H1 (cell line): ENCODE measurements around the gene ACSF2. TPM values are rescaled to one million over a fixed set of nuclear protein-coding genes. Genes with fewer than 3 reads are reported as not detected.

ENCODE experiments used
- BCL11A ChIP-seq, 2 experiments: IDR thresholded peaks; one replicate each; pipeline ENCODE4 v1.6.1; 2011; ENCODE audit warnings: low read depth in 2 of 2, low read length in 2 of 2, mild to moderate bottlenecking in 2 of 2
- CBX5 ChIP-seq: fragments of 300-800, 300-1000 bp; sonication (generic); IDR thresholded peaks from 2 replicates; pipeline ENCODE4 v1.7.1; 2016; ENCODE audit warnings: antibody characterized with exemption, low read length, low read depth
- CHD1 ChIP-seq: IDR thresholded peaks from 2 replicates; pipeline ENCODE4 v1.6.1; 2012; ENCODE audit warnings: low read depth, low read length, improper control_type of control experiment
- GTF2F1 ChIP-seq: IDR thresholded peaks from 2 replicates; pipeline ENCODE4 v1.6.1; 2012; ENCODE audit warnings: low read depth, low read length, improper control_type of control experiment, borderline replicate concordance
- POLR2A ChIP-seq, 2 experiments: IDR thresholded peaks; 1 replicate in 1 of 2; 2 replicates in 1 of 2; pipeline ENCODE4 v1.6.1; 2011; ENCODE audit warnings: low read depth in 2 of 2, low read length in 2 of 2, mild to moderate bottlenecking in 2 of 2; ENCODE audit errors: control extremely low read depth in 1 of 2
- USF2 ChIP-seq: IDR thresholded peaks from 2 replicates; pipeline ENCODE4 v1.6.1; 2011; ENCODE audit warnings: low read length, improper control_type of control experiment
- polyA plus RNA-seq, 7 experiments: library from polyadenylated mRNA; depleted of rRNA in 3 of 7; stranded (reverse) in 5 of 7; unstranded in 2 of 7; fragments of >200 nt in 5 of 7; fragments of 200-250 nt in 2 of 7; gene quantifications; 1 replicate in 5 of 7; 2 replicates in 1 of 7; 4 replicates in 1 of 7; pipeline versions ENCODE4 v1.2.1 to v1.2.3, GENCODE V29; 2011 to 2013; ENCODE audit warnings: missing spikeins in 2 of 7, mixed read lengths in 2 of 7
- total RNA-seq: library from RNA; stranded (reverse); fragmentation: NEBNext Ultra II Directional; extraction: Animal tissue kit (Norgen Biotek cat#: 25700); gene quantifications from 2 replicates; pipeline ENCODE4 v1.2.1, GENCODE V29; 2021

The ACSF2 gene
- total and polyA plus RNA-seq, 2 of the 8 experiments (the other 6 are each of a cell fraction or from before 2014, with no cell fraction given): 14.5 to 16.3 TPM

GRCh38 chr17:50471009-50471905 lies 45.2 kb downstream of the ACSF2 start (continued):
- TF ChIP-seq GTF2F1 (no peak), CBX5 (no peak), USF2 (no peak), BCL11A (IDR thresholded peaks at IDR 0.05; ENCODE audit: low read depth in 2 of 2, low read length in 2 of 2) (no peak), POLR2A (IDR thresholded peaks at IDR 0.05; ENCODE audit: control extremely low read depth in 1 of 2, low read depth in 2 of 2, low read length in 2 of 2) (no peak), CHD1 (no peak)
- TF ChIP-seq, all 59 proteins: peak for 0
